HG03103 (cell line): ENCODE measurements around the gene TRAPPC3L.

Source experiments
- ATAC-seq: cut with Tn5 transposase; IDR thresholded peaks from one replicate; pipeline ENCODE4 v1.9.1; 2021; ENCODE audit warnings: low read depth; ENCODE audit not compliant: unreplicated experiment

Gene TRAPPC3L

DNA sequence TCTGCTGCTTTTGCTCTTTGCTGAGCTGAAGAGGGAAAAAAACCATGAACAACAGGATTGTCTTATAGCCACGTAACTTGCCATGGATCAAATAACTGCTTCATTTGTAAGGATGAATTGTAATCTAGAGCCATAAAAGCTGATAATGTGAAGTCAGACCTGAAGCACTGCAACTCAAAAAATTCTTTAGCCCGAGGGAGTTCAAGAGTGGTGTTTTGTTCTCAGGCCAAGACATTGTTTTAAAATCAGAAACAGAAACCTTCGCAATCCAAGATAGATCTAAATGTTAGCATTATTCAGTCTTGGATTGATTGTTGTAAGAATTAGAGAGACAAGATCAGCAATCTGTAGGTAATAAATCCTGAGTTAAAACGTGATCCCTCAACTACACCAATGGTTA lies at the start of gene TRAPPC3L:
Gene TRAPPC3L (minus strand): TSS at position 34 of the 400 bp plus-strand sequence. CDS start 170 bp downstream, outside the sequence.
- ATAC-seq: no peak

DNA sequence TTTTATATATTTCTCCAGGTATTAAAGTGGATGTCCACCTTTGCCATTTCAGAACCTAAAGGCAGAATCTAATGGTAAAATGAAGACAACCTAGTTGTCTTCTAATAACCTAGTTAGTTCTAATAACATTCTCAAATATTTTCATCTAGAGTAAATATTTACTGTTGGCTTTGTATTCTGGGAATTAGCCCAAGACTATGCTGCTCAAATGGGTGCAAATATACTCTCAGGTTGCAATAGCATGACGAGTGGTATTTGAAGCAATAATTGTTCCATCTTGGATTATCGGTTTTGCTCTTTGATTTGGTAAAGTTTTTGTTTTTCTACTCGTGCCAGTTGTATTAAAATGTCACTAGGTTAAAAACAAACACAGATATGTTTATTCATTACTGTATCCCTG lies 49.8 kb upstream of the TRAPPC3L start:
- ATAC-seq: no peak

DNA sequence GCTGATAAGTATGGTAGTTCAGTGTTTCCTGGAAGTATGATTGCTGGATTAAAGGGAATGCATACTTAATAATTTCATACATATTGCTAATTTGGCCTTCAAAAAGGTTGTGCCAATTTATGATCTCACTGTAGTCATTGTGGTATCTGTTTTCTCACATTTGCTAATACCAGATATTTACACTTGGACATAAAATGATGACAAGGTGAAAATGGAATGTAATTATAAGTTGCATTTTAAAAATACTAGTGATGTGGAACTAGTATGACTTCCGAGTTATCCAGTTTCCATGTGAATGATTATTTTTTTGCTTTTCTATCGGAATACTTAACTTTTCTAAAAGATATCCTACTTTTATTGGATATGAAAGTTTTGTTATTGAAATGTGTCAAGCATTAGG lies 41.3 kb upstream of the TRAPPC3L start:
- ATAC-seq: no peak

DNA sequence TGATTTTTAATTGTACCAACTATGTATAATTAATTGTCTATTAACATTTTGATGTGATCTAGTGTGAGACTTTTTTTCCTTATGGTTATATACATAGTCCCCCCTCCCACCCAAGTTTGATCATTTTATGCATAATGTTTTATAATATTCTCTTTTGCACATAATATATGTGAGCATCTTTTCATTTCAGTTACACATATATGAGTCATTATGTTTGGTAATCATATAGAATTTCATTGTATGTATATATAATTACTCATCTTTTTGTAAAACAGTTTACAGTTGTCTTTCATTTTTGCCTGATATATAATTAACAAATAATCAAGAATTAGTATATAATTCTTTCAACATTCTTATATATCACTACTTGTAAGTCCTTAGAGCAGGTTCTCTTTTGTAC lies 40.8 kb upstream of the TRAPPC3L start:
- ATAC-seq: no peak

DNA sequence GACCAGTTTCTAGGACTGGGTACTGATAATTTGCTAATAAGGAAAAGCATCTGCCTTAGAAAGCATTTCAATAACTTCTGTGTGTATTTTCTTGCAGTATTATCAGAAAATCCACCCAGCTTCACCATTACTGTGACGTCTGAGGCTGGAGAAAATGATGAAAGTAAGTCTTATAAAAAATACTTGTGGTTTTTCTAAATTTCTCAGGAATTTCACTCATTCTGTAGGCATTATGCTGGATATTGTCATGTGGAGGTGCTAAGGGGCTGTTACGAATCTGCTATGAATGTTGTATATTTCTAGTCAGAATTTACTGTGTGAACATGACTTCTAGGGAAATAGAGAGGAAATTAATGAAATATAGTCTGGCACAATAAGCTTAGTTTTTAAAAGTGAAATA lies 34.7 kb upstream of the TRAPPC3L start:
- no peak for ATAC-seq

DNA sequence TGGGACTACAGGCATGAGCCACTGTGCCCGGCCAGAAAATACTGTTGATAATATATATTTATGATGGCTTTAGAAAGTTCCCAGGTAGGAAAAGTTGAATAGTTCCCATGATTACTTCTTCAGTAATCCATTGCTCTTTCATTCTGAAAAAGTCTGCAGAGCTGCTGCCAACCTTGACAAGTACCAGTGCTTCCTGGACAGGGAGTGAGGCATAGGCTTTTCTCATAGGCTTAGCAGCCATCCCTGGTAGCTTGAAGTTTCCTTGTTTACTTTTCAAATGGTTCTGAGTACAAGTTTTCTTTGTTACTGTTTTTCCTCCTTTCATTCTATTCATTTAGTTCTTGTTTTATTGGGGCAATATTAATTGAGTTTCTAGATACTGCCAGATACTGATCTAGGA lies 33.7 kb upstream of the TRAPPC3L start:
- no peak for ATAC-seq

DNA sequence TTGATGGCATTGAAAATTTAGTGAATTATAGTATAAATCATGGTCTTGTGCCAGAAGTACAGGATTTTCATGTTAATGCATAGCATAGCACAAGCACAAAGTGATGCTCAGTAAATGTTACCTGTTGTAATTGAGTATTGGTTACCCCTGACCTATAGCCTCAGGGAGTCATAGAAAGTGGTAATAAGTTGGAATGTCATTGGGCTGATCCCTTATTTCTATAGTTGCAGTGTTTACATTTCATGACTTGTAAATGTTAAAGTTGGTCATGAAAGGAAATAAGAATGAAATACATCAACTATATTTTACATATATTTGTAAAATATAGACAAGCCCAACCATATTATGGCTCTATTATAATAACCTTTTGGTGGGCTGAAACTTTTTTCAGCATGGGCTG lies 32.9 kb upstream of the TRAPPC3L start:
- no peak for ATAC-seq

DNA sequence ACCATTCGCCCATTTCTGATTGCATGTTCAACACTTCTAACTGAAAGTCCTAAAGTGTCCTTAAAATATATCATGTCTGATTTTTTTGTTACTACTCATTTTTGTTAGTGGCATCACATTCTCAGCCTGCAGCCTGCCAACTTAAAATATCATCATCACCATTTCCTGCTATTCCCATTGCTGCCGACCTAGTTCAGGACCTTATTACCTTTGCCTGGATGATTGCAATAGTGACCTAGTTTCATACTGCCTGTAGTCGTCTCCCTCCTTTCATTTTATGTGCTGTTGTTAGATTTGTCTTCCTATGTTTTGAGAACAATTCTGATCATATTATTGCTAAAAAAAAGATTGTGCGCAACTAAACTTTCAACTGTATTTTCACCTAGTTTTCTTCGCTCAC lies 32.0 kb upstream of the TRAPPC3L start:
- no peak for ATAC-seq

DNA sequence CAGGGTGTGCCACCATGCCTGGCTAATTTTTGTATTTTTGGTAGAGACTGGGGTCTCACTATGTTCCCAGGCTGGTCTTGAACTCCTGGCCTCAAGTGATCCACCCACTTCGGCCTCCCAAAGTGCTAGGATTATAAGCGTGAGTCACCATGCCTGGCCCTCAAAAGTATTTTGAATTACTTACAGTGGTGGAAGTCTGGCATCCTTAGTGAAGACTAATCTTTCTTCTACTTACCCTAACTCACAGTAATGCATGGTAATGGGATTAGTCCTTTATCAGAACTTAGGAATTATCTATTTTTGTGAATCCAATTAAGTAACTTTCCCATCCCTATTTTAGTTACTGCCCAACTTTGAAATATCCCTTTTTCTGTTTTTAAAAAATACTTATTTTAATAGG lies 29.7 kb upstream of the TRAPPC3L start:
- no peak for ATAC-seq

DNA sequence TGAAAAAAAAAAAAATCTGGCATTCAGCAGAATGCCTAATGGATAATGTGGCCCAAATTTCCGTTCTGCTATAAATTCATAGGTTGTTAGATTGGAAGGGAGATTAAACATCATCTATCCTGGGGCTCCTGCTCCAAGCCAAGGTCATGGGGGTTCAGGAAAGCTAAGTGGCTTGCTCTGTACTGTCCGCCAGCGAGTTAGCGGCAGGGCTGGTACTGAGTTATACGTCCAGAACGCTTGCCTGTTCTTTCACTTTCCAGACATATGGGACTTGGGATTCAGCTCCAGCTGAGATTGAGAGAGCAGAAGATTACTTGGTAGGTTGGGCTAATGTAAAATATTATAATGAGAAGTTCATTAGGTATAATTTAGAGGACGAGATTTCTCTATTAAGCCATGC lies 26.7 kb upstream of the TRAPPC3L start:
- ATAC-seq: no peak

DNA sequence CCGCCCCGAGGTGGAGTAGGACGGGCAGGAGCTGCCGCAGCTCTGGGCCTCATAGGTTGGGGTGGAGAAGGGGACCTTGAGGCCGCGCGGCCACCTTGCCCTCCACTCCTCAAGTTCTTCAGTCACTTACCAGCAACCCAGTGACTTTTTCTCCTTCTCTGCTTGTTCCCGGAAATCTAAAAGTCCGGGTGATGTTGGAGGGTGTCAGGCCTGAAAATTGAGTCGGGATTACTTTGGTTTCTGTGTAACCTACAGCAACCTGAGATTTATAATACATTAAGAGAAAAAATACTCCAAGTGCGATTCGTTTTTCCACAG lies 26.2 kb upstream of the TRAPPC3L start:
- ATAC-seq: no peak

DNA sequence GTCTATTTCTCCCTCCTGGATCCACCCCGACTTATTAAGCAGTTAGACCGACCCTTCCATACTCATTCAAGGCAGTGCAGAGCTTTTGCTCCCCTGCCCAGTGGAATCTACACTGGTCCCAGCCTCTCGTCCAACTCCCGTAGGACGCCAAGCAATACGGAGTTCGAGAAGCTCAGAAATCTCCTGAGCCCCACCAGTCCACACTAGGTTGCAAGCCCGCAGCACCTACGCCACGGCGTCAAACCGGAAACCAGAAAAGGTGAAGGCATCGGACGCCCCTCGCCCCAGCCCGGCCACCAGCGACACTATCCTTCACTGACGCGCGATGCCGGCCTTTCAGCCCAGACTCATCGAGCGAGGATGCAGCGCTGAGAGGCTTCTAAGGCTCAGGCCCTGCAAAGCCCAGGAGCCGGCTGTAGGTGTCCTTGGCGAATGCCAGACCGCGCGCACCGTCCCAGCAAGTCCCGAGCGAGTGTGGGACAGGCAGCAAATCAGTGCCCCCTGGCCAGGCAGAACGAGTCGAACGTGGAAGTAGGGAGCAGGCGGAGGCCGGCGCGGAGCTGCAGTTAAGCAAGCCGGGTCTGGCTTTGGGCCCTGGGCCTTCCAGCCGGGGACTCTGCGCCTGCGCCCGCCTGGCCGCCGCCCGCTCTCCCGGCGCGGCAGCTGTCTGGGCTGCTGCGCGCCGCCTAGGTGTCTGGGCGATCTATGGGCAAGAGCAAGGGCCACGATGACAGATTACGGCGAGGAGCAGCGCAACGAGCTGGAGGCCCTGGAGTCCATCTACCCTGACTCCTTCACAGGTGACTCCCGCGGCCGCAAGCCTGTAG lies 25.6 kb upstream of the TRAPPC3L start, which contains the start of gene RWDD1:
Gene RWDD1 (plus strand): TSS at position 649 of the 827 bp plus-strand sequence. CDS start 79 bp downstream, at position 728.
- peak; percentile 93 for ATAC-seq

DNA sequence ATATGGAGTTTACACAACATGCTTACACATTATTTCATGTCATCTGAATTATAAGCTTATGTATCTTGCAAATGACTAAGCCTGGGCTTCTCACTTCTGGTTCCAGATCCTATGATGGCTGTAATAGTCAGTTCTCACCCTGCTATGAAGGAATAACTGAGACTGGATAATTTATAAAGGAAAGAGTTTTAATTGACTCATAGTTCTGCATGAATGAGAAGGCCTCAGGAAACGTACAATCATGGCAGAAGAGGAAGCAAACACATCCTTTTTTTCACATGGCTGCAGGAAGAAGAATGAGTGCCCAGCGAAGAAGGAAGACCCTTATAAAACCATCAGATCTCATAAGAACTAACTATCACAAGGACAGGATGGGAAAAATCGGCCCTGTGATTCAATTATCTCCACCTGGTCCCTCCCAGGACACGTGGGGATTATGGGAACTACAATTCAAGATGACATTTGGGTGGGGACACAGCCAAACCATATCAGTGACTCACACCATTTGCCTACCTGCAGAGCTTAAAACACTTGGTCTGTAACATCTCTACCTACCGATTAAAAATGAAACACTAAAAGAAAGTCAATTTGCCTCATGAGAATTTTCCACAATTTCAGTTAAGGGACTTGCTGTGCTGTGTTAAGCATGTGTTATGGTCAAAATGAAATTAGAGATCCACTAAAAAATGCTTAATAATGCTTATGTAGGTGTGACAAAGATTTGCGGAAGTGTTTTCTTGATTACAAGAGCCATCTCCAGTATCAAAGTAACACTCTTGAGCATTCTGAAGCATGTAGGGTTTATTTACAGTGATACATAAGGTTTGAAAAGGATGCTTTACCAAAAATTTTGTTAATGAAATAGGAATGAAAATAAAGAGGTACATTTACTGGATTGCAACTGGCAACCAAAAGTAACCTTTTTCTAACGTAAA lies 23.6 kb upstream of the TRAPPC3L start:
- no peak for ATAC-seq

DNA sequence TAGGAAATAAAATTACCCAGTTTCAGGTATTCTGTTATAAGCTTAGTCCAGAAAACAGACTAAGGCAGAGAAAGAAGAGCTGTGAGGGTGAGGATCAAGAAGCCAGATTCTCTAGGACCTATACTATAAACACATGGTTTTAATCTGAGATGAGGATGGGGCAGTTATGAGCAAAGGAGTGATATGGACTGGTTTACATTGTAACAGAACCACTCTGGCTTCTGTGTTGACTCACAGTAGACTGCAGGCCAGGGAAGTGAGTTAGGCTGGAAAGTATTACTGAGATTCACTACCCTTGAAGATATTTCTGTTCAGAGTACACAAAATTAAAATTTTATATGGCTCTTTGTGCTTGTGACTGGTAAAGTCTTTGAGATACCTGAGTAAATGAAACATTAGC lies 22.6 kb upstream of the TRAPPC3L start:
- no peak for ATAC-seq

DNA sequence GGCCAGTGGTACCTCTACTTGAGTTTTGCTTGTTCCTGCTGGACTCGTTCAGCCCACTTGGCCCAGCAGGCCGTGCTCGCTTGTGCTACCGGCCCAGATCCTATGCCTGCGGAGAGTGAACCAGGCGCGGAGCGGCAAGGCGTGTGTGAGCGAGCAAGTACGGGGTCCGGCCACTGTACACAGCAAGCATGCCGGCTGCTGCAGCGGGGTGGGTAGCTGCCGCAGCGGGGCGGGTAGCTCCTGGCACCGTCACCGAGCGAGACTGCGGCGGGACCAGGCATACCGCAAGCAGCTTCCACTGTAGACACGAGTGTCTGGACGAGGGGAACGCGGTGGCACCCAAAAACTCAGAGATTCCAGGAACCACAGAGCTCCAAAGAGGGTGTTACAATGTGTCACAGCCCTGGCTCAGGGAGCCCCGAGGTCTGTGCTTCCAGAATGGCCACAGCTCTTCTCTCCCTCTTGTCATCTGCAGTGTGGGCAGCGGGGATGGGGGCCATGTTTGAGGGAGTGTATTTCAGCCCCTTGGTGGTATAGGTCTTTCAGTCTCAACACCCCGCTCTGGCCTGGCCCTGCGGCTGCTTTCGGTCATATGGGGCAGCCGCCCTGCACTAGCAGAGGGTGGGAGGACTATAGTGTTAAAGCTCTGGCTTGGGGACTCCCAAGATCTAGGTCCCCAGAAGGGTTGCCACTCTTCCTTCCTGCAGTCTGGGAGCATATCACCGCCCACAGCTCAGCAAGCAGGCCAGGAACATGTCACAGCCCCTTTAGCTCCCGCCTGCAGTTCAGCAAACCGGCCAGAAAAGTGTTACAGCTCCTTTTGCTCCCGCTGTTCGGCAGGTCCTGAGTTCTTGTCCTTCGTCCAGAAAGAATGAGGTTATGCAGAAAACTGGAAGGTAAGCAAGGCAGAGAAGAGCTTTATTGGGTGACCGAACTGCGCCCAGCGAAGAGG lies 19.7 kb upstream of the TRAPPC3L start:
- no peak for ATAC-seq

DNA sequence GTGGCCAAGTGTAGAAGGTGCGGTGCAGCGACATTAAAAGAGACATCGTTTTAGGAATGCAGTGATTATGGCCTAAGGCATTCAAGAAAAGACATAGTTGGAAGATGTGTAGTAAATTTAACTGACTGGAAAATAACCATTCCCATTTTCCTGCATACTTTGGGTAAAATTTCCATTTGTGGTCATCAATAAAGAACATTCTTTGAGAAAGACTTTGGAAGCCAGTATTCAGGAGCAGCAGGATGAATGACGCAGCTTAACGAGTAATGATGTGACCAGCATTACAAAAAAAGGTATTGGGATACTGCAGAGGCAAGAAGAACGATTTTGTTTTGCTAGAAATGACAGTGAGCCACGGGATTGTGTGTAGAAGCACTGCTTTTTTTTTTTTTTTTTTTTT lies 18.8 kb upstream of the TRAPPC3L start:
- ATAC-seq: no peak

DNA sequence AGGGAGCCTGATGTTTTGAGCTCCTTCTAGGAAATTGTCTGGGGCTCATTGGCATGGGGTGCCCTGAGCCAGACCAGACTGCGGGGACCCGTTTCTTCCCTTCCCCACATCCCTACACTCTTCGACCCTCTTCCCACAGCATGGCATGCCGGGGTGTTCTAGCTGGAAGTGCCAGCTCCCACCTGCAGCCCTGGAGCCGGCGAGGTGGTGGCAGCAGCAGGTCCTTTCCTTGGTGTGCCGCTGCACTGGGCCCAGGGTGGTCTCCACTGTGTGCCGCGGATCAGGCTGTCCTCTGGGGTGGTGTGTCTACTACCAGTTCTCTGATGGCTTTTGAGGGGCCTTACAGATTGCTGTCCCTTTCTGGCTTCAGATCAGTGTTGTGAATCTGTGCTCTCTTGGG lies 18.3 kb upstream of the TRAPPC3L start:
- ATAC-seq: no peak

DNA sequence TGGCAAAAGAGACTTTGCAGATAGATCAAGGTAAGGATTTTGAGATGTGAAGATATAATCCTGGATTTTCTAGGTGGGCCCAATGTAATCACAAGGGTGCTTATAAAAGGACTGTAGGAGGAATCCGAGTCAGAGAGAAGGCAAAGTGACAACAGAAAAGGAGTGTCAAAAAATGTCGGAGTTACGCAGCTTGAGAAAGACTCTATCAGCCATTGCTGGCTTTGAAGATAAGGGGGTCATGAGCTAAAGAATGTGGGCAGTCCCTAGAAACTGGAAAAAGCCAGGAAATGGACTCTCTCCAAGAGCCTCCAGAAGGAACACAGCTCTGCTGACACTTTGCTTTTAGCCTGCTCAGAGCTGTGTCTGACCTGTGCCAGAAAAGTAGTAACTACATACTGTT lies 17.1 kb upstream of the TRAPPC3L start:
- no peak for ATAC-seq

DNA sequence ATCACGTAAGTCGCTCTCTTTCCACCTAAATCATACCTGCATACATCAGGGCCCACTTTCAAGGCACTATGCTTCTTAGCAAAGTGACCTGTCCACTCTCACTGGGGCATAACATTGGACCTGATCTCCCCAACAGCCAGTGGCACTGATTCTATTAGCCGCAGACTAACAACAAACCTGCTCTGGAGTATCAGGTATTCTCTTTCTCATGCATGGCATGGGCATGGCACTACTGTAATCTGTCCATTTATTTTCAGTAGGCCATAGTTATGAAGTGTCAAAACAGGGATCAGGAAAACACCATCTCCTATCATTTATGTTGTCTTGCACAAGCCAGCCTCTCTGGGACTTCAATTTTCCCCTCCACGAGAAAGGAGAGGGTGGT lies 16.5 kb upstream of the TRAPPC3L start:
- no peak for ATAC-seq

DNA sequence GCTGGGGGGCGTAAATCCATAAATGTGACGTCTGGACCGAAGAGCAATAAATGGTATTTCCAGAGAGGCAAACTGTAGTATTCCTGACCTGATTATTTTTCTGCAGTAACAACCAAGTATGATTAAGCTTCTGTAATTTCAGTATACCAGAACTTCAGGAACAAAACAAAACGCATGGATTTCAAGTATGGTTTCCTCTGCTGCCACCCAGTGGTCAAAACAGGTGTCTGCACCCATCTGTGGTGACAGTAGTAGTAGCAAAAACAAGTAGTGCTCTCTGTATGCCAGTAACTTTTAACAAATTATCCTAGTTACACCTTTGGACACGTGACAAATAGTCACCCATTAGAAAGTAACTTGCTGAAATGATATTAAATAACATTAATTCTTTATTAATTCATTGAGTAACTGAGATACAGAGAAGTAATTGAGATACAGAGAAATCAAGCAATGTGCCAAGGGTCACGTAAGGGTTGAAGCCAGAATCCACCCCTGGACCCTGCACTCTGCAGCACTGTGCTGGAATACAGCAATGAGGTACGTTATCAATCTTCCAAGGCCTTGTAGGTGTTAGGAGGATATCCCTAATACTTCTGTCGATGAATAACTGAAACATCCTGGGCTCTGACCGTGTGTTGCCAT lies 16.0 kb upstream of the TRAPPC3L start:
- ATAC-seq: no peak
